IMR-90 (cell line): Measurements from ENCODE around the gene OR11L1. TPM values are rescaled to one million over a fixed set of nuclear protein-coding genes. Genes with fewer than 3 reads are reported as not detected.

Source experiments
- ATAC-seq: fragments of 200-7000 bp; cut with Tn5 transposase; 2 replicates; pipeline ENCODE4 v1.9.1; 2020; ENCODE audit warnings: low read depth, mild to moderate bottlenecking, moderate library complexity
- BruUV-seq: library from RNA; stranded (reverse); fragments of 400-500 nt; replicated peaks from 2 replicates; lab custom pipeline; 2021; lab: Mats Ljungman, UMichigan
- CTCF ChIA-PET: fragments of 300-600 bp; formaldehyde crosslinking; extraction: SDS; loops from one replicate; lab custom pipeline; 2021; ENCODE audit warnings: antibody characterized with exemption; lab: Yijun Ruan, JAX
- POLR2A ChIA-PET: fragments of 300-600 bp; sonication (Branson Sonifier 250); formaldehyde crosslinking; loops from one replicate; lab custom pipeline; 2022; ENCODE audit warnings: antibody characterized with exemption; ENCODE audit not compliant: unreplicated experiment; lab: Charles Lee
- DNase-seq: peaks from one replicate; pipeline ENCODE4 v3.0.0; 2013
- H2AFZ ChIP-seq: replicated peaks from 2 replicates; pipeline ENCODE3; 2013; ENCODE audit warnings: low read length, mild to moderate bottlenecking; ENCODE audit not compliant: poor library complexity
- H2AK5ac ChIP-seq: 2 replicates; pipeline ENCODE4 v1.6.1; 2013; ENCODE audit warnings: low read depth, low read length, inconsistent platforms
- H2AK9ac ChIP-seq: replicated peaks from 2 replicates; pipeline ENCODE3; 2013; ENCODE audit warnings: mild to moderate bottlenecking, low read depth, low read length, moderate library complexity; ENCODE audit not compliant: poor library complexity
- H2BK120ac ChIP-seq: 2 replicates; pipeline ENCODE4 v1.6.1; 2013; ENCODE audit warnings: low read depth, low read length, inconsistent platforms
- H2BK15ac ChIP-seq: 3 replicates; pipeline ENCODE4 v1.6.1; 2013; ENCODE audit warnings: low read depth, low read length, inconsistent platforms
- H2BK20ac ChIP-seq: 2 replicates; pipeline ENCODE4 v1.6.1; 2013; ENCODE audit warnings: low read depth, mild to moderate bottlenecking, inconsistent platforms, low read length, moderate library complexity
- H2BK5ac ChIP-seq: 2 replicates; pipeline ENCODE4 v1.6.1; 2013; ENCODE audit warnings: mild to moderate bottlenecking, low read depth, low read length, inconsistent platforms; ENCODE audit not compliant: poor library complexity, severe bottlenecking
- H3K14ac ChIP-seq: replicated peaks from 2 replicates; pipeline ENCODE4 v1.6.1; 2013; ENCODE audit warnings: low read depth, low read length, inconsistent platforms
- H3K18ac ChIP-seq: 2 replicates; pipeline ENCODE4 v1.6.1; 2013; ENCODE audit warnings: low read depth, low read length, control low read depth
- H3K23ac ChIP-seq: 2 replicates; pipeline ENCODE4 v1.6.1; 2013; ENCODE audit warnings: low read depth, low read length, inconsistent platforms
- H3K27ac ChIP-seq: 2 replicates; pipeline ENCODE4 v1.5.1; 2013; ENCODE audit warnings: mild to moderate bottlenecking, control low read depth, low read length; ENCODE audit not compliant: insufficient read depth
- H3K27me3 ChIP-seq: 2 replicates; pipeline ENCODE4 v1.6.1; 2013; ENCODE audit warnings: low read length; ENCODE audit not compliant: control insufficient read depth, insufficient read depth
- H3K36me3 ChIP-seq: 2 replicates; pipeline ENCODE4 v1.6.1; 2013; ENCODE audit warnings: low read length, mixed read lengths; ENCODE audit not compliant: control insufficient read depth, insufficient read depth
- H3K4ac ChIP-seq: 2 replicates; pipeline ENCODE4 v1.6.1; 2013; ENCODE audit warnings: low read depth, low read length, inconsistent platforms
- H3K4me1 ChIP-seq: 2 replicates; pipeline ENCODE4 v1.6.1; 2013; ENCODE audit warnings: low read length, mixed read lengths; ENCODE audit not compliant: control insufficient read depth, insufficient read depth
- H3K4me2 ChIP-seq: 2 replicates; pipeline ENCODE4 v1.6.1; 2013; ENCODE audit warnings: low read depth, mild to moderate bottlenecking, control low read depth, low read length, moderate library complexity
- H3K4me3 ChIP-seq: 2 replicates; pipeline ENCODE4 v1.5.1; 2013; ENCODE audit warnings: low read depth, mild to moderate bottlenecking, control low read depth, low read length, moderate library complexity; ENCODE audit not compliant: insufficient read depth
- H3K56ac ChIP-seq: 2 replicates; pipeline ENCODE4 v1.6.1; 2013; ENCODE audit warnings: low read length, inconsistent platforms; ENCODE audit not compliant: insufficient read depth; ENCODE audit errors: extremely low read depth
- H3K79me1 ChIP-seq, 2 experiments: 2 replicates each; pipeline ENCODE4 v1.6.1; 2013; ENCODE audit warnings: low read length in 2 of 2, inconsistent platforms in 1 of 2, low read depth in 1 of 2
- H3K9ac ChIP-seq: 2 replicates; pipeline ENCODE4 v1.6.1; 2013; ENCODE audit warnings: low read depth, low read length, control low read depth
- H3K9me1 ChIP-seq: 2 replicates; pipeline ENCODE4 v1.6.1; 2013; ENCODE audit warnings: low read length, inconsistent platforms; ENCODE audit not compliant: insufficient read depth
- H3K9me3 ChIP-seq: 2 replicates; pipeline ENCODE4 v1.6.1; 2013; ENCODE audit warnings: low read length; ENCODE audit not compliant: control insufficient read depth, insufficient read depth
- H4K20me1 ChIP-seq: 2 replicates; pipeline ENCODE4 v1.6.1; 2013; ENCODE audit warnings: low read length, inconsistent platforms; ENCODE audit not compliant: insufficient read depth
- H4K5ac ChIP-seq: 2 replicates; pipeline ENCODE4 v1.6.1; 2013; ENCODE audit warnings: mild to moderate bottlenecking, low read depth, low read length, control low read depth
- H4K8ac ChIP-seq, 2 experiments: 2 replicates each; pipeline ENCODE4 v1.6.1; 2013; ENCODE audit warnings: low read depth in 2 of 2, low read length in 2 of 2, control low read depth in 1 of 2, inconsistent platforms in 1 of 2
- H4K91ac ChIP-seq: 2 replicates; pipeline ENCODE4 v1.6.1; 2013; ENCODE audit warnings: low read depth, low read length, inconsistent platforms; ENCODE audit not compliant: insufficient read depth
- BHLHE40 ChIP-seq: fragments of 150-350 bp; IDR thresholded peaks from 2 replicates; pipeline ENCODE4 v1.6.1; 2016; ENCODE audit warnings: mild to moderate bottlenecking, low read depth, low read length
- CEBPB ChIP-seq: IDR thresholded peaks from 2 replicates; pipeline ENCODE4 v1.6.1; 2012; ENCODE audit warnings: low read depth, low read length, improper control_type of control experiment
- CHD1 ChIP-seq: IDR thresholded peaks from 2 replicates; pipeline ENCODE4 v1.6.1; 2012; ENCODE audit warnings: low read depth, low read length, improper control_type of control experiment
- CTCF ChIP-seq: conservative IDR thresholded peaks from 2 replicates; pipeline ENCODE4 v1.5.1; 2012; ENCODE audit warnings: mild to moderate bottlenecking, low read depth, low read length, improper control_type of control experiment
- ELK1 ChIP-seq: fragments of 150-350 bp; IDR thresholded peaks from 2 replicates; pipeline ENCODE4 v1.6.1; 2016; ENCODE audit warnings: low read depth, mild to moderate bottlenecking, low read length, moderate library complexity, borderline replicate concordance
- FOS ChIP-seq: fragments of 150-350 bp; IDR thresholded peaks from 2 replicates; pipeline ENCODE4 v1.6.1; 2016; ENCODE audit warnings: low read depth, low read length
- MAFK ChIP-seq: IDR thresholded peaks from 2 replicates; pipeline ENCODE4 v1.6.1; 2012; ENCODE audit warnings: low read depth, low read length, improper control_type of control experiment
- MAZ ChIP-seq: IDR thresholded peaks from 2 replicates; pipeline ENCODE4 v1.6.1; 2012; ENCODE audit warnings: low read depth, mild to moderate bottlenecking, low read length, improper control_type of control experiment, moderate library complexity, borderline replicate concordance
- MXI1 ChIP-seq: IDR thresholded peaks from 2 replicates; pipeline ENCODE4 v1.6.1; 2012; ENCODE audit warnings: low read depth, mild to moderate bottlenecking, low read length, moderate library complexity, borderline replicate concordance
- NFE2L2 ChIP-seq: fragments of 150-350 bp; IDR thresholded peaks from 2 replicates; pipeline ENCODE4 v1.6.1; 2016; ENCODE audit warnings: low read depth, mild to moderate bottlenecking, low read length
- POLR2A ChIP-seq: IDR thresholded peaks from 2 replicates; pipeline ENCODE4 v1.6.1; 2012; ENCODE audit warnings: mild to moderate bottlenecking, low read depth, low read length
- RAD21 ChIP-seq: IDR thresholded peaks from 2 replicates; pipeline ENCODE4 v1.6.1; 2012; ENCODE audit warnings: low read length, improper control_type of control experiment
- RCOR1 ChIP-seq: IDR thresholded peaks from 2 replicates; pipeline ENCODE4 v1.6.1; 2012; ENCODE audit warnings: mild to moderate bottlenecking, low read length, improper control_type of control experiment; ENCODE audit not compliant: insufficient replicate concordance
- RFX5 ChIP-seq: IDR thresholded peaks from 2 replicates; pipeline ENCODE4 v1.8.0; 2012; ENCODE audit warnings: low read depth, mild to moderate bottlenecking, low read length, moderate library complexity
- SMC3 ChIP-seq: fragments of 150-350 bp; IDR thresholded peaks from 2 replicates; pipeline ENCODE4 v1.6.1; 2016; ENCODE audit warnings: low read depth, mild to moderate bottlenecking, antibody characterized with exemption, low read length, moderate library complexity
- USF2 ChIP-seq: fragments of 150-350 bp; IDR thresholded peaks from 2 replicates; pipeline ENCODE4 v1.6.1; 2017; ENCODE audit warnings: mild to moderate bottlenecking, antibody characterized with exemption, low read length, low read depth
- WGBS, 2 experiments: methylation state at CpG; one replicate each; pipeline versions ENCODE4 v1.1.5 to v1.1.7; 2013; ENCODE audit warnings: missing lambda C conversion rate in 2 of 2; ENCODE audit not compliant: insufficient read length in 1 of 2; ENCODE audit errors: extremely low coverage in 2 of 2; 5-methylcytosine and 5-hydroxymethylcytosine counted together
- dilution Hi-C: fragments of 300-500 bp; cut with HindIII; formaldehyde crosslinking; loops from one replicate; pipeline ENCODE4 v1.14.3; 2018; ENCODE audit warnings: low sequenced_read_pairs; ENCODE audit not compliant: unreplicated experiment
- in situ Hi-C: fragments of 300-500 bp; cut with MboI; formaldehyde crosslinking; loops from 3 replicates; pipeline ENCODE4 v1.14.3; 2019; ENCODE audit warnings: low sequenced_read_pairs, inconsistent platforms, mixed read lengths
- intact Hi-C: fragments of 100-400 bp; cut with micrococcal nuclease; formaldehyde crosslinking; loops from 2 replicates; pipeline ENCODE4 v1.10.0; 2022
- polyA plus RNA-seq, 3 experiments: library from polyadenylated mRNA; depleted of rRNA; stranded (reverse); fragments of >200 nt; gene quantifications; 2 replicates each; pipeline ENCODE4 v1.2.3, GENCODE V29; 2012; ENCODE audit warnings: low replicate concordance in 1 of 3
- total RNA-seq: library from RNA; depleted of rRNA; stranded (reverse); fragments of >200 nt; gene quantifications from 2 replicates; pipeline ENCODE4 v1.2.3, GENCODE V29; 2012

OR11L1 gene
- total and polyA plus RNA-seq, 2 of the 4 experiments (the other 2 are of a cell fraction), result not detected

- no TSS peak for BruUV-seq
- Histone ChIP-seq H3K9ac (no peak overlapping the region), H3K9me1 (no peaks in the 10 kb centered on the region), H4K91ac (no peak overlapping the region), H3K56ac (no peak overlapping the region), H3K4ac (no peak overlapping the region), H3K18ac (no peak overlapping the region), H4K20me1 (no peaks in the 10 kb centered on the region), H3K4me3 (no peak overlapping the region), H3K23ac (no peak overlapping the region), H2BK5ac (no peak overlapping the region), H3K4me1 (no peaks in the 10 kb centered on the region), H4K8ac (no peak overlapping the region), H3K9me3 (peaks cover 17% of the 10 kb centered on the region), H3K79me1 (no peaks in the 10 kb centered on the region), H2AK9ac (no peak overlapping the region), H2BK20ac (no peak overlapping the region), H3K27me3 (no peaks in the 10 kb centered on the region), H3K27ac (no peak overlapping the region), H3K4me2 (no peak overlapping the region), H3K14ac (no peak overlapping the region), H2BK15ac (no peak overlapping the region), H2AK5ac (no peak overlapping the region), H3K36me3 (no peaks in the 10 kb centered on the region), H4K5ac (no peak overlapping the region), H2BK120ac (no peak overlapping the region), H2AFZ (no peak overlapping the region)
- no CpG with 5 or more reads among the region's 4 CpGs for WGBS, 2 experiments
- in situ Hi-C loops, result no loop called here
- CTCF ChIA-PET, result no interaction called here
- POLR2A ChIA-PET, result no interaction called here
- ATAC-seq (no peak), DNase-seq (no peak)
- intact Hi-C loops, result no loop called here
- TF ChIP-seq BHLHE40 (no peak), USF2 (no peak), RFX5 (no peak), FOS (no peak), CEBPB (no peak), MAZ (no peak), CTCF (no peak), MAFK (no peak), POLR2A (no peak), ELK1 (no peak), RAD21 (no peak), SMC3 (no peak), NFE2L2 (no peak), RCOR1 (no peak), MXI1 (no peak), CHD1 (no peak)
- dilution Hi-C loops, result no loop called here
These were observed 21.1 kb upstream of the OR11L1 start for GRCh38 chr1:247862756-247863155.
